Testis (tissue), 3 donors: ENCODE results near the gene RNF217. TPM values are rescaled to one million over a fixed set of nuclear protein-coding genes. Genes with fewer than 3 reads are reported as not detected.

ENCODE experiments used
- DNase-seq: peaks from one replicate; pipeline ENCODE4 v3.0.0-alpha.2; 2019
- H3K27ac ChIP-seq, 2 donors: fragments of 200-600 bp; sonication (generic); one replicate each; pipeline ENCODE4 v1.5.1; 2019
- H3K27me3 ChIP-seq: fragments of 200-600 bp; sonication (generic); one replicate; pipeline ENCODE4 v1.5.1; 2019
- H3K36me3 ChIP-seq: fragments of 200-600 bp; sonication (generic); one replicate; pipeline ENCODE4 v1.5.1; 2017; ENCODE audit warnings: low read depth; ENCODE audit errors: missing control alignments
- H3K4me1 ChIP-seq: fragments of 200-600 bp; sonication (generic); one replicate; pipeline ENCODE4 v1.5.1; 2019
- H3K4me3 ChIP-seq, 2 donors: fragments of 200-600 bp; sonication (generic); one replicate each; pipeline ENCODE4 v1.5.1; 2017 to 2019
- H3K9me3 ChIP-seq: fragments of 200-600 bp; sonication (generic); one replicate; pipeline ENCODE4 v1.5.1; 2017
- CTCF ChIP-seq, 3 experiments: fragments of 450-650 bp in 2 of 3; fragments of 200-600 bp in 1 of 3; sonication (generic) in 1 of 3; IDR thresholded peaks; one replicate each; pipeline ENCODE4 v1.5.1; 2016 to 2019; ENCODE audit warnings: antibody characterized with exemption in 3 of 3, mild to moderate bottlenecking in 2 of 3, moderate library complexity in 1 of 3
- POLR2A ChIP-seq: fragments of 450-650 bp; IDR thresholded peaks from one replicate; pipeline ENCODE4 v1.6.1; 2017; ENCODE audit warnings: antibody characterized with exemption, mild to moderate bottlenecking, moderate library complexity
- WGBS, 2 donors: methylation state at CpG; one replicate each; pipeline ENCODE4 v1.1.5; 2018; 5-methylcytosine and 5-hydroxymethylcytosine counted together
- intact Hi-C: fragments of 100-400 bp; cut with DNase I; formaldehyde crosslinking; loops from one replicate; pipeline ENCODE4 v1.15.1; 2023; ENCODE audit warnings: low total_unique reads
- polyA plus RNA-seq: library from polyadenylated mRNA; stranded (reverse); fragments of 350-450 nt; fragmentation: Illumina TruSeq; extraction: RNeasy Lipid Tissue Mini Kit (QIAGEN cat#74804); gene quantifications from one replicate; pipeline ENCODE4 v1.2.3, GENCODE V29; 2014; ENCODE audit warnings: low read depth, low replicate concordance; ENCODE audit not compliant: insufficient read depth
- total RNA-seq, 2 donors: library from RNA; depleted of rRNA; stranded (reverse); fragments of >200 nt; gene quantifications; one replicate each; pipeline ENCODE4 v1.2.3, GENCODE V29; 2016

The RNF217 gene
- total and polyA plus RNA-seq, 3 donors from 2014 or later: 25.1 to 48.0 (median 33.3) TPM

- H3K4me1 ChIP-seq: peaks cover 12% of the 10 kb centered on the region
- H3K27ac ChIP-seq: peak overlapping the region; percentile 98
- no peaks in the 10 kb centered on the region for H3K9me3 ChIP-seq
- TF ChIP-seq POLR2A: no peak
- TF ChIP-seq CTCF (IDR thresholded peaks at IDR 0.05): no peak
- H3K36me3 ChIP-seq: no peaks in the 10 kb centered on the region
- no peaks in the 10 kb centered on the region for H3K27me3 ChIP-seq
- 24 to 40% methylated on average over 4 of the region's 4 CpGs for WGBS, 2 donors
- intact Hi-C loops: no loop called here
- DNase-seq: no peak
- peak overlapping the region; percentile 85 to 87 for H3K4me3 ChIP-seq
Measured at GRCh38 chr6:124960757-124961463, 1.3 kb upstream of the RNF217 start.

GRCh38 chr6:124961464-124961776 lies 817 bp upstream of the RNF217 start:
- no peaks in the 10 kb centered on the region for H3K9me3 ChIP-seq
- no peaks in the 10 kb centered on the region for H3K36me3 ChIP-seq
- peak overlapping the region; percentile 98 for H3K27ac ChIP-seq
- H3K4me1 ChIP-seq: peaks cover 13% of the 10 kb centered on the region
- WGBS, 2 donors: 0 to 2% methylated on average over 6 of the region's 6 CpGs
- DNase-seq: no peak
- H3K27me3 ChIP-seq: no peaks in the 10 kb centered on the region
- TF ChIP-seq CTCF (IDR thresholded peaks at IDR 0.05) (no peak), POLR2A (no peak)
- peak overlapping the region; percentile 85 to 87 for H3K4me3 ChIP-seq
- intact Hi-C loops: no loop called here

GRCh38 chr6:124962639-124963415 lies 590 bp downstream of the RNF217 start:
- Histone ChIP-seq H3K4me1 (peaks cover 13% of the 10 kb centered on the region), H3K27ac (peak overlapping the region; percentile 98), H3K4me3 (peak overlapping the region; percentile 85 to 87), H3K9me3 (no peaks in the 10 kb centered on the region), H3K27me3 (no peaks in the 10 kb centered on the region), H3K36me3 (no peaks in the 10 kb centered on the region)
- DNase-seq: peak; percentile 68
- intact Hi-C loops: no loop called here
- no peak for TF ChIP-seq POLR2A
- WGBS, 2 donors: 1 to 2% methylated on average over 24 to 46 of the region's 65 CpGs

- Histone ChIP-seq H3K4me1 (peaks cover 13% of the 10 kb centered on the region), H3K27me3 (no peaks in the 10 kb centered on the region), H3K9me3 (no peaks in the 10 kb centered on the region), H3K4me3 (peak overlapping the region; percentile 85 to 87), H3K27ac (peak overlapping the region; percentile 98), H3K36me3 (no peaks in the 10 kb centered on the region)
- no peak for TF ChIP-seq POLR2A
- no peak for TF ChIP-seq CTCF (IDR thresholded peaks at IDR 0.05)
- DNase-seq: no peak
- 1 to 2% methylated on average over 9 of the region's 9 CpGs for WGBS, 2 donors
- intact Hi-C loops: no loop called here
Measured at GRCh38 chr6:124963416-124963785, 1.2 kb downstream of the RNF217 start.

GRCh38 chr6:124963831-124964763 lies 1.9 kb downstream of the RNF217 start:
- H3K4me1 ChIP-seq: peaks cover 13% of the 10 kb centered on the region
- peak overlapping the region; percentile 98 for H3K27ac ChIP-seq
- TF ChIP-seq CTCF (IDR thresholded peaks at IDR 0.05) (no peak), POLR2A (no peak)
- intact Hi-C loops: no loop called here
- H3K9me3 ChIP-seq: no peaks in the 10 kb centered on the region
- H3K4me3 ChIP-seq: peak overlapping the region; percentile 85 to 87
- H3K27me3 ChIP-seq: no peaks in the 10 kb centered on the region
- WGBS, 2 donors: 9 to 16% methylated on average over 6 of the region's 6 CpGs
- H3K36me3 ChIP-seq: no peaks in the 10 kb centered on the region
- peak; percentile 35 for DNase-seq
